WERI-Rb-1 (cell line): ENCODE data around the gene PAX7.

ENCODE experiments used
- DNase-seq: peaks from one replicate; pipeline ENCODE4 v3.0.0-alpha.2; 2020
- H3K27ac ChIP-seq: fragments of 250-450 bp; sonication (Bioruptor Pico); 2 replicates; pipeline ENCODE4 v1.5.1; 2020; ENCODE audit warnings: mild to moderate bottlenecking, moderate library complexity
- H3K27me3 ChIP-seq: fragments of 250-450 bp; sonication (Bioruptor Pico); 2 replicates; pipeline ENCODE4 v1.5.1; 2021; ENCODE audit warnings: mild to moderate bottlenecking, low read depth, moderate library complexity; ENCODE audit not compliant: insufficient read depth, severe bottlenecking
- H3K36me3 ChIP-seq: fragments of 250-450 bp; sonication (Bioruptor Pico); 2 replicates; pipeline ENCODE4 v1.5.1; 2020; ENCODE audit warnings: mild to moderate bottlenecking, moderate library complexity
- H3K4me3 ChIP-seq: 2 replicates; pipeline ENCODE4 v1.5.1; 2011; ENCODE audit warnings: low read depth, mild to moderate bottlenecking, control low read depth, low read length
- H3K9me3 ChIP-seq: fragments of 250-450 bp; sonication (Bioruptor Pico); 2 replicates; pipeline ENCODE4 v1.5.1; 2021; ENCODE audit warnings: mild to moderate bottlenecking, moderate library complexity; ENCODE audit not compliant: severe bottlenecking
- CTCF ChIP-seq: IDR thresholded peaks from 2 replicates; pipeline ENCODE4 v1.5.1; 2011; ENCODE audit warnings: low read depth, mild to moderate bottlenecking, control low read depth, inconsistent platforms, low read length

Gene PAX7

DNA sequence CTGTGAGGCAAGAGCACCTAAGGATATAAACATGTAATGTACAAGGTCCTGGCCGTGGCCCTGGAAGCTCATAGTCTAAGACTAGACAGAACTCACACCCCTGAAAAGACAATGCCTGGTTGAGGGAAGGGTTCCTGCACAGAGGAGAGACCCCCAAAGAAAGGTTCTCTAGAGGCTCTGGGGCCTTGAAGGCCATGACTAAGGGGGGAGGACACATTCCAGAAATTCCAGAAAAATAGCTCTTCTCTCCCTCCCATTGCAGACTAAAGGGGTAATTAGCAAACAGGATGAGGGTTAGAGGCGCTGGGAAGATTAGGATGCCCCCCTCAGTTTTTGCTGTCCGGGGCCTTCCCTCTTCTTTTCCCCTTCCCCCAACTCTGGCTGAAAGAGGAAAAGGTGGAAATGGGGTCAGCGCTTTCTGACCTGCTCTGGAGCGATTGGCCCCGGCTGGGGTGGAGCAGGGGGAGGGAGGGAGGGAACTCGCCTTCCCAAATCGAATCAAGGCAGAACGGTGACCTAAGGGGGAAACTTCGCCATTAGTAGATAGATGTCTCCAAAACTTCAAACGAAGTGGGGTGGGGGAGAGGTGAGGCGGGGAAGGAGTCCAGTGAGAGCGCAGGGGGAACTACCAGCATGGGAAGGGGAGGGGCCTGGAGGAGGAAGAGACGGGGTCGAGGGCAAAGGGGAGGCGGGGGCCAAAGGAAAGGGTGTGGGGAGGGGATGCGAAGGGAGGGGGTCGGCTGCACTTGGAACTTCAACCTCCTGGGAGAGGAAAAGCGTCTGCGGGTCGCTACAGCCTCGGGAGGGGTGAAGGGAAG lies 11.8 kb downstream of the PAX7 start:
- H3K4me3 ChIP-seq = no peak overlapping the region
- no peak for TF ChIP-seq CTCF
- H3K9me3 ChIP-seq = no peaks in the 10 kb centered on the region
- H3K27ac ChIP-seq = no peak overlapping the region
- peaks cover 94% of the 10 kb centered on the region for H3K27me3 ChIP-seq
- H3K36me3 ChIP-seq = no peaks in the 10 kb centered on the region
- DNase-seq = no peak

GRCh38 chr1:18643154-18644012 lies 12.7 kb downstream of the PAX7 start:
- Histone ChIP-seq H3K9me3 (no peaks in the 10 kb centered on the region), H3K4me3 (peak overlapping the region; percentile 9), H3K27me3 (peaks cover 94% of the 10 kb centered on the region), H3K27ac (no peak overlapping the region), H3K36me3 (no peaks in the 10 kb centered on the region)
- DNase-seq = no peak
- no peak for TF ChIP-seq CTCF

DNA sequence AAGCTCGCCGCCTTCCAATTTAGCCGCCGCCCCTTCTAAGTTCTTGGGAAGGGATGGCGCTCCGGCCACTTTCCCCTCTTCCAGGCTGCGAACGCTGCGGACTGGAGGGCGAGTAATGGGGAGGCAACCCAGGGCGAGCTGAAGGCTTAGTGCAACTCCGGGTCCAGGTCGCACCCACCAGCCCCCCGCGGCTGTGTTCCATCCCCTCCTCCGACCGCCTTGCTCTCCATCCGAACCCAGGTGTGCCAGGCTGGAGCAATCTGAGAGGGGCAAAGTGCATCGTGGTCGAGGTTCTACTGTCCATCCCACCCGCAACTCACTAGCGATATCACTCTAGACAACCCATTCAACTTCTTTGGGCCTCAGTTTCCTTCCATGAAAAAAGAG lies 13.4 kb downstream of the PAX7 start:
- Histone ChIP-seq H3K9me3 (no peaks in the 10 kb centered on the region), H3K36me3 (no peaks in the 10 kb centered on the region), H3K27me3 (peaks cover 94% of the 10 kb centered on the region), H3K4me3 (no peak overlapping the region), H3K27ac (no peak overlapping the region)
- TF ChIP-seq CTCF = no peak
- DNase-seq = no peak

GRCh38 chr1:18644446-18644845 lies 13.8 kb downstream of the PAX7 start:
- Histone ChIP-seq H3K4me3 (no peak overlapping the region), H3K27ac (no peak overlapping the region), H3K27me3 (peaks cover 94% of the 10 kb centered on the region), H3K36me3 (no peaks in the 10 kb centered on the region), H3K9me3 (no peaks in the 10 kb centered on the region)
- no peak for DNase-seq
- no peak for TF ChIP-seq CTCF

- no peak for DNase-seq
- H3K36me3 ChIP-seq = no peaks in the 10 kb centered on the region
- no peaks in the 10 kb centered on the region for H3K9me3 ChIP-seq
- H3K27ac ChIP-seq = no peak overlapping the region
- no peak for TF ChIP-seq CTCF
- peaks cover 94% of the 10 kb centered on the region for H3K27me3 ChIP-seq
- no peak overlapping the region for H3K4me3 ChIP-seq
Observed at GRCh38 chr1:18644973-18645746, 14.5 kb downstream of the PAX7 start.
